HG02610 (cell line): Measurements from ENCODE around the gene CAVIN2.

Experiments
- ATAC-seq: cut with Tn5 transposase; IDR thresholded peaks from one replicate; pipeline ENCODE4 v1.9.1; 2021; ENCODE audit warnings: mild to moderate bottlenecking, moderate library complexity; ENCODE audit not compliant: unreplicated experiment

CAVIN2 gene

DNA sequence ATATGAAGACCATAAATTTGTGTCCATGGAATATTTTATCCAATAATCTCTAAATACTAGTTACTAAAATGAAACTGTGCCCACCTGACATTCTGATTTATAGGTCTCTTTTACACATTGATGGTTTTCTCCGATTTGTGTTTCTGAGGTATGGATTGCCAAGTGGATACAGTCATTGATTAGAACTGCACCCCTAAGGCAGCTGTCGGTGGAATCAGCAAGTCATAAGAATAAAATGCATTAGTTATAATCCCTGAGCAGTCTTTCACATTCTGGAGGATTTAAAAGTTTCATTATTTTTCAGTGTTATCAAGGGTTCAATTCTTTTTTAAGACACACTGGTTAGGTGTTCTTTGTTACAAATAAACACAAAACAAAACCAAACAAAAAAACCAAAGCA is 6.0 kb downstream of the CAVIN2 start:
- ATAC-seq, result no peak

DNA sequence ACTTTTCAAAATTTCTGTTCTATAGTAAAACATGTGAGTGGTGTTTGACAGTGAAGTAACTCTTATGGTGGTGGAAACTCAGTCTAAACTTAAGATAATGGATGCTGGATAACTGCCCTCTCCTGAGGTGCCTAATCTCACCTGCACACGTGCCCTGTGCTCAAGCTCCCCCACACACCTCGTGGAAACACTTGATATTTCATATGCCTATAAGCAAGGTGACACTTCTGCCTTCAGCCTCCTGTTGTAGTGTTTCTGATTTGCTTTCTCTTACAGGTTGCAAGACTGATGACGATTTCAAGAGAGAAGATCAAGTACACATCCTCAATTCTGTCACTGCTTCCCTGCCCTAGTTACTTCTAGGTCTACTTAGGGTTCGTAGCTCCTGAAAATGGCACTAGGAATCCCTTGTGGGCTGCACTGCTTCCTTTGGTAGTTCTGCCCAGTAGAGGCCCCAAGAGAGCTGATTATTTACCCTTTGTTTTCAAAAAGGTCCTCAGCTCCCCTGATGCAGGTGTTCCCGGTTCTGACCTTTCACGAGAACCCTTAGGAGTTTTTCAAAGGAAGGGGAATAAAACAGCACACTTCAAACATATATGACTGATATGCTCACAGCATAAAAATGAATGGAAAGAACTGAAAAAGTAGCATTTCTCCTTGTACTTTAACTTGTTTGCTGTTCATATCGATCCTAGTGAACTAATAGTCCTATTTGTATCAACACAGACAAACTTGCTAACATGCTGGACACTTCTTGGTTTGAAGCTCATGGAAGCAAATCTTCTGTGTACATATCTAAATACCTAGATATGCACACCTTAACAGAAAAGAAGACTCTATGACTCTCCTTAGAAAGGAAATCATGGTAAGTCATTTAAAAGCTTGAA is 6.7 kb downstream of the CAVIN2 start:
- no peak for ATAC-seq

- ATAC-seq, result no peak
Observed at GRCh38 chr2:191838526-191838925, 8.4 kb downstream of the CAVIN2 start.

DNA sequence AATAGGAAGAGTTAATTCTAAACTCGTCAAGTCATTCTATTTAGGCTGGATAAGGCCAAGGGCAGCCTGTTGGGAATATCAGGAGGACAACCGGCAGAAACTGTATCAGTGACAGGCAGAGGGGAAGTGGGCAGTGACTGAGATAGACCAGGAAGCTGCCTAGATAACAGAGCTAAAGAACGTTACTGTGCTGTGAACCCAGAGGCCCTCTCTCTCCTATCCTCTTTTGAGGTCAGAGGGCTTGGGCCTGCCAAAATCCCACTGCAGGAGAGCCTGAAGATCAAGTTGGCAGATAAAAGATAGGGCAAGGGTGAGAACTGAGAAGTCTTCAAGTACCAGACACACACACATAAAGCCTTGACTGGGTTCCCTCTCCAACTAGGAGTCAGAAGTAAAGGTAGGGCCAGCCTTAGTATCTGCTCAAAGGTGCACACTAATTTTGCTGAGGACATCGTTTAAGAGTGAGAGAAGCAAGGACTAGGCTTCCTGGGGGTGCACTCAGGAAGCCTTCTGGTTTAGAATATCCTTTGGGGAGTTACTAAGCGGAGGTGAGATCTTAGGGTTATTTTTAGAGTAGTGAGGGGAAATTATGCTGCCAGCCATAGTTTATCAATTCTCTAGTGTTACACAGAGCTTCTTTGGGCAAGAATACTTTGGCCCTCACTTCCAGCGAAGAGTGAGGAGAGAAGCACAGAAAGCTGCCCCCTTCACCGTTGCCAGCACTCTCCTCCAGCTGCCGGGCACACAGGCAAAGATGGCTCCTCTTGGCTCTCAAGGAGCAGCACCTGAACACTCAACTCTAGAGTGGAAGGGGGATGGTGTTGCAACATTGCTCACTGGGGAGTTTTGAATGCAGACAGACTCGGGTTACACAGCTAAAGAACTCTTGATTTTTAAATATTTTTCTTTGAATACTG is 9.8 kb downstream of the CAVIN2 start:
- peak; percentile 86 for ATAC-seq

DNA sequence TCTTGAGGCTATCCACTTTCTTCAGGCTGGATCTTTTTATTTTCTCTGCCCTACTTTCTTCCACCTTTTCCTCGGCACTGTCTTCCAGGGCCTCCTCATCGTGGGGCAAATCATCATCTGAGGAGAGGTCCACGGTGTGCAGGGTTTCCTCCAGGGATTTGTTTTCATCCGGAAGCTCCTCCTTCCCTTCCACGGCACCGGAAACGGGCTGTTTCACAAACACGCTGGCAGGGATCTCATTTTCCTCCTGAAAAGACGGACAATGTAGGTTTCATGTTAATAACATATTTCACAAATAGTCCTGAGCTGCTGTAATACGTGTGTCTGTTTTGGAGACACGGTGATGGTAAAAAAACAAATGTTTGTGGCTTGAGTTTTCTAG is 10.4 kb downstream of the CAVIN2 start:
- ATAC-seq, result no peak

- no peak for ATAC-seq
Observed at GRCh38 chr2:191835539-191836350, 11.1 kb downstream of the CAVIN2 start.

- no peak for ATAC-seq
Observed at GRCh38 chr2:191835100-191835499, 11.8 kb downstream of the CAVIN2 start.

- ATAC-seq, result no peak
Observed at GRCh38 chr2:191833356-191833755, 13.5 kb downstream of the CAVIN2 start.

DNA sequence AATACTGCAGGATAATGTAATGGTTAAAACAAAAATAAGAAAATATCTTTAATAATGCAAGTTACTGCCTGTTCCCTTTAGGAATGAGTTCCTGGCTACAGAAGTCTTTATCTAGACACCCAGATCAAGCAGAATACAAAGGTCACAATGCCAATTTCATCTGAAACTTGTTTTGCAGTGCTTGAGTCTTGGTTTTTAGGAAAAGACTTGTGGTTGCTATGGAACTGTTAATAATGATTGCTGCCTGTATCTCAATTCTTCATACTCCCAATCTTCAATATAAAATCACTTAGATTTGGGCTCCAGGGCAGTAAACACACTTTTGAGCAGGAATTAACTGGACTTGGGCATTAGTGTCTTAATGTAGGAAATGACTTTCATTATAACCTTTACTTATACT is 14.2 kb downstream of the CAVIN2 start:
- ATAC-seq, result no peak

GRCh38 chr2:191831410-191831994 is 15.4 kb downstream of the CAVIN2 start:
- no peak for ATAC-seq

DNA sequence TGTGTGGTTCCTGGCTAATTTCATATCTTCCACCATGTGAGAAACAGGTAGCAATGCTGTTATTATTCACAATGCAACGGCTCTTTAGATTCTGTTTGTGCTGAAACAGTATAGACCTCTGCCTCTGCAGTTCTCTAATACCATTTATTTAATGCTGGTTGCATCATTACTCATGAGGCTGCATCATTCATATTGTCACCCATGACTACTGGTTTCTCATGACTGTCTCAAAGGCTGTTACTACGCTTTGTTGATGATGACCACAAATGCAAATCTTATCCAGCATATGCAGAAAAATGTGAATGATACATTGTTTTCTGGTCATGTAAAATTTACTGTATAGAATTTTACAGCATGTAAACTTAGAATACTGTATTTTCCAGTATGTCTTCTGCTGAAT is 22.5 kb downstream of the CAVIN2 start:
- ATAC-seq, result no peak

GRCh38 chr2:191821078-191821477 is 25.8 kb downstream of the CAVIN2 start:
- no peak for ATAC-seq

GRCh38 chr2:191818725-191819350 is 28.1 kb downstream of the CAVIN2 start:
- no peak for ATAC-seq

DNA sequence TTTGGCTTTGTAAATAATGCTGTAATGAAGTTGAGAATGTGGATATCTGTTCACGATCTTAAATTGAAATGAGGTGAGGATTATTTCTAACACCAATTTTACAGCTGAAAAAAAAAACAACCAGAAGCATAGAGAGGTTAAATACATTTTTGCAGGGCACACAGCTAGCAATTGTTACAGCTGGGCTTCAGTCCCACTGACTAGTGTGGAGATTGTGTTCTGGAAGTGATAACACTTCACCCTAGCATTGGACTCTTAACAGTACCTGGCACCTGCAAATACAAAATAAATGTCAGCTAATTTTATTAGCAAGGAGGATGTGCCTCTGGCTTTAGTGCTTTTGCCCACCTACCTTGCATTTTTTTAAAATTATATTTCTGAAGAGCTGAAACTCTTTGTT is 28.8 kb downstream of the CAVIN2 start:
- no peak for ATAC-seq

GRCh38 chr2:191815010-191815409 is 31.9 kb downstream of the CAVIN2 start:
- no peak for ATAC-seq

GRCh38 chr2:191813943-191814342 is 32.9 kb downstream of the CAVIN2 start:
- no peak for ATAC-seq

DNA sequence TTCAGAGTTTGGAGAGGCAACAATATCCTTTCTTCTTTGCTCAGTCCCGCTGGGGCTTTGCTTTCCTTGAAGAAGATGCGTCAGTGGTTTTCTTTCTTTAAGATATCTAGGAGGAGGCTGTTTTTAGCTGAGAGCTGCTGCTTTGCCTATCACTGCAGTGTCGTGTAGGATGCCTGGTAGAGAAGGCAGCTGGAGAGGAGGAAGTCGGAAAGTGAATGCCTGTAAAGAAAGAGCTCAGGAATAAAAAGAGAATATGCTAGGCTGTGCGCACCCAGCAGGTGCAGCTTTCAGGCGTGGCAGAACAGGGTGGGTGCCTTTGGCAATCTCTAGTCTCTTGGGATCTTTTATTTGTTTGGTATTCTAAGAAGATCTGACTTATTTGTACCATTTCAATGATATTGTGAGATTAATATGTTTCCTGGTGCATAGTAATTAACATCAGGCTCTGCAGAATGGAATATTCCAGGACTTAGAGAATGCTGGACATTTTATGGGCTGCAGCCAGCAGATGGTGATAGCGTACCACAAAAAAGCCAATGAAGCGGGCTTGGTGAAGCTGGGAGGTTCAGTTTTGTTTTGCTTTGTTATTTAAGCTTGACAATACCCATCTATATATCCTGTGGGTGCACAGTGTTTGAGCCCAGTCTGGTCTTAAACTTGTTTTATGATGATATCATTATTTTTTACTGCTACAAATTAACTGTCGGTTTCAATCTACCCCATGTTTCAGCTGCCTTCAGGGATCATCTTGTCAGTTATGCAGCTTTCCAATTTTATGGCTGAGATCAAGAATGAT is 34.9 kb downstream of the CAVIN2 start:
- ATAC-seq, result peak; percentile 86

GRCh38 chr2:191806396-191806795 is 40.5 kb downstream of the CAVIN2 start:
- no peak for ATAC-seq

DNA sequence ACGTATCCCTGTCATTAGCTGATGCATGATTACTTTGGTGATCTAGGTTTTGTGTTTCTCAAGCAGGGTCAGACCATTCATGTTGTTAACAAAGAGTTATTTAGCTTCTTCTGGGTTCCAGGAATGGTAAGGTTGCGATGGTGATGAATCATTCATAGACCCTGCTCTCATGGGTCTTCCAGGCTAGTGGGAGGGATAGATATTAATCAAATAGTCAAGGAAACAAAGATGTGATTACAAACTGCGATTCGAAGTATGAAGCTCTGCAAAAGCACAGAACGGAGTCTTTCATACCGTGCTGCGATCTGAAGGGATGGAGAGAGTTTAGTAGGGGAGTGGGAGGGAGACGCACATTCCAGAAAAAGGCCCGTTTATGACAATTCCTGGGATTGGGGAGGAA is 42.1 kb downstream of the CAVIN2 start:
- ATAC-seq, result no peak
